ENCODE measurements around the gene PTPRM.

Gene PTPRM

DNA sequence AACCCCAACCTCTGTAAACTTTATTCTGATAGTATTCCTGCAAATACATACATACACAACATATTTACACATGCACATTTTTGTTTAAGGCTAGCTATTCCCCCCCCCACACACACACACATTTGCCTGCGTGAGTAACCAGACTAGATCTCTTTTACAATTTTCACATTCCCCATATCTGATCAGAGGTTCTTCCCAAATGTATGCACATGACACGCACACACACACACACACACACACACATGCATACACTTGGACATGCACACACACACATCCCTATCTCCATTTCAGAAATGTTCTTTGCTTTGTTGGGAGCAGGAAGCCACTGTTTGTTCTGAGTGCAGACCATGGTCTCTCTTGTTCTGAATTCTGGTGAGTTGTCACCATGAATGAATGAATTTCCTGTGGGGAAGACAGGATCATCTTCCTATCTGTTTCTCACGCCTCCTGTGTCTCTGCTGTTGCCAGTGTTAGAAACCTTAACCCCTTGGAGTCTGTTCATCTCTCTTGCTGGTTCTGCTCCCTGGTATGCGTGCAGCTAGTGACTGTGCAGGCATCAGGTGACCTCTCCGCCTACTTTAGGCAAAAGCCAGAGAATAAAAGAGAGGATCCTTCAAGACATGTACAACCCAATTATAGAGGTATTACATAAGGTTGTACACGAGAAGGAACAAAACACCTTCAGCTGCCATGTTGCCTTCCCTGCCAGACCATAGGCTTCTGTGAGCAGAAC lies 791.1 kb downstream of the PTPRM start:
- H3K4me1 ChIP-seq (ENCODE audit: insufficient read depth, low read length), result no peaks in the 10 kb centered on the region
- H3K27ac ChIP-seq (ENCODE audit: low read length), result no peak overlapping the region
- no peaks in the 10 kb centered on the region for H3K9me3 ChIP-seq (ENCODE audit: insufficient read depth, low read length, severe bottlenecking)
- ATAC-seq (ENCODE audit: insufficient read depth, low read depth) (no peak), DNase-seq (no peak)
- H3K36me3 ChIP-seq (ENCODE audit: insufficient read depth, low read length), result no peaks in the 10 kb centered on the region
- no peak overlapping the region for H2AFZ ChIP-seq (ENCODE audit: low read depth, low read length)
- no peak for TF ChIP-seq EZH2 (IDR thresholded peaks at IDR 0.05; ENCODE audit: borderline replicate concordance, low read depth, low read length, severe bottlenecking)
- TF ChIP-seq CTCF (IDR thresholded peaks at IDR 0.05; ENCODE audit: borderline replicate concordance, extremely low read depth, low read length, poor library complexity, severe bottlenecking), result no peak
- no peak overlapping the region for H3K4me3 ChIP-seq (ENCODE audit: low read depth in 1 of 2, low read length in 2 of 2)
- no peak overlapping the region for H3K4me2 ChIP-seq (ENCODE audit: insufficient read depth, low read length)
- no peaks in the 10 kb centered on the region for H3K27me3 ChIP-seq (ENCODE audit: insufficient read depth, low read length, poor library complexity)
- H3K9ac ChIP-seq (ENCODE audit: low read depth, low read length), result no peak overlapping the region
- no peaks in the 10 kb centered on the region for H3K79me2 ChIP-seq (ENCODE audit: insufficient read depth, low read length)
- H4K20me1 ChIP-seq (ENCODE audit: insufficient read depth, low read length), result no peaks in the 10 kb centered on the region

DNA sequence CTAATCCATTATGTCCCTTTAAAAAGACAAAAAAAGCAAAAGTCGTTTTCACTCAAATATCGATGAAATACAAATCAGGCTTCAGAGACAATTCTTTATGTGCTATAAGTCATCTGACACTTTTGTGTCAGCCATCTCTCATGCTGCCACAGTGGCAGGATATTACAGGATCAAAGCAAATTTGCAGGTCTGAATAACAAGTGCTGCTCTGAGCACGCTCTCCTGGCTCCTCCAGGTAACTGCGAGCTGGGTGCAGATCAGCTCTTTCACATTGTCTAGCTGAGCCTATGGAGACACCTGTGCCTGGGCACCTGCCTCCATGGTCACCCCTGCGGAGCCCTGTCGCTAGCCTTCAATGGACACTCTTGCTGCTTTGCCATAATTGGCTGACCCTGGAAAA lies 792.0 kb downstream of the PTPRM start:
- TF ChIP-seq CTCF (IDR thresholded peaks at IDR 0.05; ENCODE audit: borderline replicate concordance, extremely low read depth, low read length, poor library complexity, severe bottlenecking) (no peak), EZH2 (IDR thresholded peaks at IDR 0.05; ENCODE audit: borderline replicate concordance, low read depth, low read length, severe bottlenecking) (no peak)
- DNase-seq (no peak), ATAC-seq (ENCODE audit: insufficient read depth, low read depth) (no peak)
- Histone ChIP-seq H3K4me1 (ENCODE audit: insufficient read depth, low read length) (no peaks in the 10 kb centered on the region), H3K79me2 (ENCODE audit: insufficient read depth, low read length) (no peaks in the 10 kb centered on the region), H3K4me2 (ENCODE audit: insufficient read depth, low read length) (no peak overlapping the region), H3K27me3 (ENCODE audit: insufficient read depth, low read length, poor library complexity) (no peaks in the 10 kb centered on the region), H3K27ac (ENCODE audit: low read length) (no peak overlapping the region), H3K4me3 (ENCODE audit: low read depth in 1 of 2, low read length in 2 of 2) (no peak overlapping the region), H2AFZ (ENCODE audit: low read depth, low read length) (no peak overlapping the region), H4K20me1 (ENCODE audit: insufficient read depth, low read length) (no peaks in the 10 kb centered on the region), H3K9ac (ENCODE audit: low read depth, low read length) (no peak overlapping the region), H3K9me3 (ENCODE audit: insufficient read depth, low read length, severe bottlenecking) (no peaks in the 10 kb centered on the region), H3K36me3 (ENCODE audit: insufficient read depth, low read length) (no peaks in the 10 kb centered on the region)

DNA sequence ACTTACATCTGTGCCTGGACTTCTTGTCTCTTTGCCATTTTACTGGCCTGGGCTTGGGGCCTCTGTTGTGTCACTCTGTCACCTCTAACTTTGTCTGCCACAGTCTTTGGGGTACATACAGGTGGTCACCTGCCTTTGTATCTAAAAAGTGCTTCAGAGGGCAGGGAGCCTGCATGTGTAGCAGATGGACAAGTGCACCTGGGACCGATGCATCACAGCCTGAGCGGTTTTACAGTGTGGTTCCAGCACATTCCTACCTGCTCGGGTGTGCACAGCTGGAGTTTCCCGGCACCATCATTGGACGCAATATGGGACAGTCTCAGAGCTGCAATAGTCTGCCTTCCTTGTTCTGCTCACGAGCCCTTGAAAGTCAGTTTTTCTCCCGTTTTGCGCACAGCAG lies 792.4 kb downstream of the PTPRM start:
- H3K4me1 ChIP-seq (ENCODE audit: insufficient read depth, low read length), result no peaks in the 10 kb centered on the region
- TF ChIP-seq CTCF (IDR thresholded peaks at IDR 0.05; ENCODE audit: borderline replicate concordance, extremely low read depth, low read length, poor library complexity, severe bottlenecking) (no peak), EZH2 (IDR thresholded peaks at IDR 0.05; ENCODE audit: borderline replicate concordance, low read depth, low read length, severe bottlenecking) (no peak)
- no peak overlapping the region for H3K4me3 ChIP-seq (ENCODE audit: low read depth in 1 of 2, low read length in 2 of 2)
- no peaks in the 10 kb centered on the region for H3K9me3 ChIP-seq (ENCODE audit: insufficient read depth, low read length, severe bottlenecking)
- H2AFZ ChIP-seq (ENCODE audit: low read depth, low read length), result no peak overlapping the region
- no peak for DNase-seq
- no peak for ATAC-seq (ENCODE audit: insufficient read depth, low read depth)
- no peak overlapping the region for H3K27ac ChIP-seq (ENCODE audit: low read length)
- H3K4me2 ChIP-seq (ENCODE audit: insufficient read depth, low read length), result no peak overlapping the region
- no peaks in the 10 kb centered on the region for H3K79me2 ChIP-seq (ENCODE audit: insufficient read depth, low read length)
- no peaks in the 10 kb centered on the region for H3K36me3 ChIP-seq (ENCODE audit: insufficient read depth, low read length)
- no peak overlapping the region for H3K9ac ChIP-seq (ENCODE audit: low read depth, low read length)
- no peaks in the 10 kb centered on the region for H3K27me3 ChIP-seq (ENCODE audit: insufficient read depth, low read length, poor library complexity)
- no peaks in the 10 kb centered on the region for H4K20me1 ChIP-seq (ENCODE audit: insufficient read depth, low read length)

Measured in DND-41 (cell line).